ENCODE results near the gene COG5.

The COG5 gene

DNA sequence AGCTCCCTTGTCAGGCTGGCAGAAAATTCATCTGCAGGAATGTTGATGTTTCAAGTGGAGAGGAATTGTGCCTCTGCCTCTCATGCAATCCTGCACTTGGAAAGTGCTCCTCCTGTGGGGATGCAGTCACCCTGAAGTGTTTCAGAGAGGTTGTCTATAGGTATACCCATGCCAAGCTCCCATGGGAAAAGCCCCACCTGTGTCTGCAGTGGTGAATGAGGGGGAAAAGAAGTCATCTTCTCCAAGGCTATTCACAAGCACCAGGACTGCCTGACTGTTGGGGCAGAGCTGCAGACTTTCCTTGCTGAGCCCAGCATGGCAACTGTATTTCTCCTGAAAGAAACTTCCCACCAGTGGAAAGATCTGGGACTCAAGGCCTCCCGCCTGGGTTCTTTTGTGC lies 58.4 kb downstream of the COG5 start:
- no peak for DNase-seq

DNA sequence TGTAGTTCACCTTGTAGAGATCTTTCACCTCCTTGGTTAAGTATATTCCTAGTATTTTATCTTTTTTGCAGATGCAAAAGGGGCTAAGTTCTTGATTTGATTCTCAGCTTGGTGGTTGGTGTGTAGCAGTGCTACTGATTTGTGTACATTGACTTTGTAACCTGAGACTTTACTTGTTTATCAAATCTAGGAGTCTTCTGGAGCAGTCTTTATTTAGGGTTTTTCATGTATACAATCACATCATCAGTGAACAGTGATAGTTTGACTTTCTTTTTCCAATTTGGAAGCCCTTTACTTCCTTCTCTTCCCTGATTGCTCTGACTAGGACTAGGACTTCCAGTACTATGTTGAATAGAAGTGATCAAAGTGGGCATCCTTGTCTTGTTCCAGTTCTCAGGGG lies 60.0 kb downstream of the COG5 start:
- no peak for DNase-seq

- DNase-seq, result no peak
These were observed 60.9 kb downstream of the COG5 start for GRCh38 chr7:107502797-107503196.

- no peak for DNase-seq
These were observed 61.6 kb downstream of the COG5 start for GRCh38 chr7:107502154-107502553.

DNA sequence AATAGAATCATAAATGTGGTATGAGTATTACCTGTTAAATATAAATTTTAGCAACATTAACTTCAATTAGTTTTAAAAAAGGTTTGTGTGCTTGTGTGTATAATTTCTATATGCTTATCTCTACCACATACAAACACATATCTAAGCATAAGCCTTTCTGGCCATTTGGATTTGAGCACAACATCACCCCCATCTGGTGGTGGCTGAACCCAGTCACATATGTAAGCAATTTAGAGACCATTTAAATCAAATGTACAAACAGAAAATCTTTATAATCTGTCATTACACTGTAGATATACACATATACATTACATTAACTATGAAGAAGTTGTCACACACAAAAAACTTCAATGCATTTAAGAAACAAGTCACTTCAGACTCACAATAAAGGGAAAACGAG lies 62.1 kb downstream of the COG5 start:
- DNase-seq, result peak; percentile 21 to 60

DNA sequence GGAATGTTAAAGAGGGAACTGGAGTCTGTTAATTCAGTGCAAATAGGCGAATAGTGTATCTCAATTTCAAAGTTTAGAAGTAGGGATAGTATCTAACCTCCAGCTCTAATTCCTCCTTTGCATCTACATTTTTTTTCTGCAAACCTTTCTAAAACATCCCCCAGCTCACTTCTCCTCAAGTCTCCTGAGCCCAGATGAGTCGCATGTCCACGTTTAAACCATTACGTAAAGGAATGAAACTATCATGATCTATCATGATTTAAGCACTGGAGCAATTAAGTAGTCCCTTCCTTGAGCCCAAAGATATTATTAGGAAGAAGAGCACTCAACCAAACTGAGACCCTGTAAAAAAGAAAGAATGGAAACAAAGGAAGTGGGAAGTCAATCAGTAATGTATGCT lies 64.0 kb downstream of the COG5 start:
- no peak for DNase-seq

DNA sequence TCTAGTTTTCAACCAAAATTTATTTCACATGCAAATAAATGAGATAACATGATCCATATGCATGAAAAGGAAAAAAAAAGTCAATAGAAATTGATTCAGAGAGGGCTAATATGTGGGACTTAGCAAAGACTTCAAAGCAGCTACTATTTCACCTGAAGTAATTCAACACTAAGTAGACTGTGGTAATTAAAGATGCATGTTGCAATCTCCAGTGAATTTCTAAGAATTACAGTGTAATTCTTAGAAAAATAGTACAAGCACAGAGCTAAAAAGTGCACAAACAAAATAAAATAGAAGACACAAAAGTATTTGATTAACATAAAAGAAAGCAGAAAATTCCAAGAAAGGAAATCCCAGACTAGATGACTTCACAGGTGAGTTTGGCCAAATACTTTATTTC lies 68.2 kb downstream of the COG5 start:
- DNase-seq, result no peak

GRCh38 chr7:107494884-107495283 lies 68.8 kb downstream of the COG5 start:
- no peak for DNase-seq

GRCh38 chr7:107494315-107494751 lies 69.4 kb downstream of the COG5 start:
- DNase-seq, result peak in 1 of 2 experiments; percentile 22

- DNase-seq, result no peak
These were observed 70.8 kb downstream of the COG5 start for GRCh38 chr7:107492875-107493274.

DNA sequence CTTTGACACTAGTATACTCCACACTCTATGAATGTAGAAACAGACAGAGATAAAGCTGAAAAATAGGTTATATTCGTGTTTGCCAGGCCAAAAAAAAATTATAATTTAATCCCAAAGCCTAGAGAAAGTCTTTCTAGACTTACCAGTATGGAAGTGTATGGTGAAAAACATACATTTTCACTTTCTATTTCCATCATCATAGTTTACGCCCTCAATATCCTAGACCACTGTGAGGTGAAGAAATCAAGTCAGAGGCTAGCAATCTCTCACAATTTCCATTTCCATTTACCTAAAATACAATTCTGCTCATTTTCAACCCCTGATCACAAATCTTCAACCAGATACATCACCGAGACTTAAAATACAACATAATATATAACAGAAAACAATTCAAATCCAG lies 77.7 kb downstream of the COG5 start:
- no peak for DNase-seq

GRCh38 chr7:107482571-107482970 lies 81.1 kb downstream of the COG5 start:
- DNase-seq, result no peak

- no peak for DNase-seq
These were observed 82.8 kb downstream of the COG5 start for GRCh38 chr7:107480932-107481331.

- DNase-seq, result no peak
These were observed 84.4 kb downstream of the COG5 start for GRCh38 chr7:107479303-107479702.

DNA sequence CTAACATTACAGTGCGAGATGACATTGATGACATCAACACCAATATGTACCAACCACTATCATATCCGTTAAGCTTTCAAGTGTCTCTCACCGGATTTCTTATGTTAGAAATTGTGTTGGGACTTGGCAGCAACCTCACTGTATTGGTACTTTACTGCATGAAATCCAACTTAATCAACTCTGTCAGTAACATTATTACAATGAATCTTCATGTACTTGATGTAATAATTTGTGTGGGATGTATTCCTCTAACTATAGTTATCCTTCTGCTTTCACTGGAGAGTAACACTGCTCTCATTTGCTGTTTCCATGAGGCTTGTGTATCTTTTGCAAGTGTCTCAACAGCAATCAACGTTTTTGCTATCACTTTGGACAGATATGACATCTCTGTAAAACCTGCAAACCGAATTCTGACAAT lies 89.6 kb downstream of the COG5 start:
- no peak for DNase-seq

DNA sequence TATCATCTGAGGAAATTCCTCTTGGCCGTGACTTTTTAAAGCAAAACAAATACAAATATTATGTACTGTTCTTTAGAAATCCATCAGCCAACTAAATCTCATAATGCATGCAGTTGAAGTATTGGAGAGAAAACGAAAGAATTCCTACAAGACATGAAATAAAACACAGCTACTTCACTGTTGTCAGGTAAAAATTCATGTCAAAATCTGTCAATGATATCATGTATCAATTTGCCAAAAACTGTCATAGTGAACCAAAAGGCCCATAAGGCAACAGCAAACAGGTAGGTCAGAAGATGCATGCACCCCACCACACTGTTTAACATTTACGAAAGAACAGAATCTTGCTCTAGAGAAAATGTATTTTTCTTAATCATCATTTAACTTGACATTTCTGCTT lies 91.6 kb downstream of the COG5 start:
- no peak for DNase-seq

DNA sequence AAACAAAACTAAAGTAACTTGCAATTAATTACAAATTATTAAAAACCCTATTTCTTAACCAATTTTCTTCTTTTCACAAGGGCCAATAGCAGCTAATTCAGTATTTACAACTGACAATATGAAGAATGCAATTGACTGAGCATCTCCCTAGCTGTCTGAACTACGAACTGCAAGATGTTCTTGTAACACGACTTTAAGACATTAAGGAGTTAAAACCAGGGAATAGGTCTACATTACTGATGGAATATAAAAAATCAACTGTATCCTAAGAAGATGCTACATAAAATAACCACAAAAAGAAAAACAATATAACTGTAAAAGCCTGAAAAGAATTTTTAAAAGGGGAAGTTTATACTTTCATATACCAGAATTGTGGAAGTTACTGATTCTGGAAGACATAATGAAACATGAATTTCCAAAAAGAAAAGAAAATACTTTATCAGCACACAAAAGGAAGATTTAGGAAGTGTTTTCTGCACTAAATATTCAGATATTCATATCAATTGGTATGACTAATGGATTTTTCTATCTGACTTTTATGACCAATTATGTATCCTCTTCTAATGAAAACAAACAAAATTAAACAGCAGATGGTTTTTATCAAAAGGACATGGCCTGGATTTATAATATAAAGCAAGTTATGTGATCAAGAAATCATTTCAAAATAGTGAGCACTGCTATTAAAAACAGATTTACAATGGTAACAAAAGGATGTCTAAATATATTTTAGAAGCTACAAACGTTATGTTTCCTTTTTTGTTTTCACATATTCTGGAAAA lies 92.2 kb downstream of the COG5 start:
- DNase-seq, result no peak

DNA sequence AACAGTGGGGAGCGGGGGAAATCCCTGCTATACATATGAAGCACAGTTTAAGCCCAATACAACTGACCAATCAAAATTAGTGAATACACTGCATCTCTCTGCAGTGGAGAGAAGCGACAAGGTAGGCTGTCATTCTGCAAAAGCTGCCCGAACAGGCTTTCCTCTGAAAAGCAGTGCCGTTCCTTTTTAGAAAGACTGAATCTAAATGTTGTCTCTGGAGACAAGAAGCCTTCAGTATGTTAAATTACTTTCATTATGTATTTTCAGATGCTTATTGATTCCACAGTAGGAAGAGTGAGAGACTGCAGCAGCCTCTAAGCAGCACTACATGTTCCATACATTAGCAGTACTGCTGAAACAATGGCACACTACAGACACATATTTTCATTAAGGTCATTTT lies 93.8 kb downstream of the COG5 start, which contains the start of gene GPR22:
GPR22 (plus strand) TSS at position 129 of the 400 bp plus-strand sequence. CDS start 4,004 bp downstream, outside the sequence.
- DNase-seq, result peak in 1 of 2 experiments; percentile 22

GRCh38 chr7:107468824-107469223 lies 94.9 kb downstream of the COG5 start:
- DNase-seq, result no peak

GRCh38 chr7:107467972-107468371 lies 95.7 kb downstream of the COG5 start:
- DNase-seq, result no peak

GRCh38 chr7:107464666-107465226 lies 99.0 kb downstream of the COG5 start:
- DNase-seq, result no peak

DNA sequence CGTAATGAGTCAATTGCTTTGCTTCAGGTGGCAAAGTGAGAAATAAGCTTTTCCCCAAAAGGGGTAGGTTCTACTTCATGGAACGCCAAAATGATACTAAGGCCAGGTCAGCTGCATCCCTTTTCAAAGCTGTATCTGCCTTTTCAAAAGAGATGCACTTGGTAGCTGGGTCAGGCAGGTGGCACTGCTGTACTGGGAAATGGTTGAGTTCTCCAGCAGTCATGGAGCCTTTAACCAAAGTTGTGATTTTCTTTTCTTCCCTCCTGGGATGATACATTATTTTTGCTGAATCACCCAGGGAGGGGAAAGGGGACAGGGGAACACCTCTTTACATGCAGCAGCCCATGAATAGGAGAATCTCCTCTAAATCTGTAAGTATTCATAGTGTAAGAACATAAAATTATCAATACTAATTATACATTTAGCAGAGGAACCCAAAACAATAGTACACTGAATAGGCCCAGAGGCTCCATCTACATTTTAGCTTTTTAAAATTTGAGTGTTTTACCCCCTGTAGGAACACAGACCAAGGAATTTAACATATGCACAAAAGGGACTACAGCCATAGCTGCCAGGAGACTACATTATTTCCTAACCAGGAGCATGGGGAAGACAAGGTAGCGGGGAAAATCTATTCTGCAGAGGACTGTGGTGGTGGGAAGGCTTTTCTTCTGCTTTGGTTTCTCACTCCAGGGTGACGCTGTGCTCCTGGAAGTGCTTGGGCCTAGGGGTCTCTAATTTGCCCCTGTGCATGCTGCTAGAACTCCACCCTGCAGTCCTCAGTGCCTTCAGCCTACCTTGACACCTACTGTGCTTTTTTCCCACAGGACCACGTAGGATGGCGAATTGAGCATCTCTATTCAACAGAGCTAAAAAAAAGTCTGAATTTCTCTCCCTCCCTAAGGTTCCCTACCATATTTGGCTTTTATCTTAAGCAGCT lies 100.3 kb downstream of the COG5 start:
- peak; percentile 64 to 66 for DNase-seq

- no peak for DNase-seq
These were observed 101.7 kb downstream of the COG5 start for GRCh38 chr7:107461938-107462533.

Measured in NCI-H2081 (cell line).